ENCODE measurements around the gene UBQLNL. TPM values are rescaled to one million over a fixed set of nuclear protein-coding genes. Genes with fewer than 3 reads are reported as not detected.

The UBQLNL gene
- total RNA-seq, 4 donors from 2014 or later, result 0.80 TPM; not detected in 3

GRCh38 chr11:5486421-5486820 is 30.1 kb downstream of the UBQLNL start:
- no peak for TF ChIP-seq POLR2A (IDR thresholded peaks at IDR 0.05)
- TF ChIP-seq, protein P1, sequence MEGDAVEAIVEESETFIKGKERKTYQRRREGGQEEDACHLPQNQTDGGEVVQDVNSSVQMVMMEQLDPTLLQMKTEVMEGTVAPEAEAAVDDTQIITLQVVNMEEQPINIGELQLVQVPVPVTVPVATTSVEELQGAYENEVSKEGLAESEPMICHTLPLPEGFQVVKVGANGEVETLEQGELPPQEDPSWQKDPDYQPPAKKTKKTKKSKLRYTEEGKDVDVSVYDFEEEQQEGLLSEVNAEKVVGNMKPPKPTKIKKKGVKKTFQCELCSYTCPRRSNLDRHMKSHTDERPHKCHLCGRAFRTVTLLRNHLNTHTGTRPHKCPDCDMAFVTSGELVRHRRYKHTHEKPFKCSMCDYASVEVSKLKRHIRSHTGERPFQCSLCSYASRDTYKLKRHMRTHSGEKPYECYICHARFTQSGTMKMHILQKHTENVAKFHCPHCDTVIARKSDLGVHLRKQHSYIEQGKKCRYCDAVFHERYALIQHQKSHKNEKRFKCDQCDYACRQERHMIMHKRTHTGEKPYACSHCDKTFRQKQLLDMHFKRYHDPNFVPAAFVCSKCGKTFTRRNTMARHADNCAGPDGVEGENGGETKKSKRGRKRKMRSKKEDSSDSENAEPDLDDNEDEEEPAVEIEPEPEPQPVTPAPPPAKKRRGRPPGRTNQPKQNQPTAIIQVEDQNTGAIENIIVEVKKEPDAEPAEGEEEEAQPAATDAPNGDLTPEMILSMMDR (IDR thresholded peaks at IDR 0.05), result no peak
- DNase-seq, result no peak
- Histone ChIP-seq H3K27ac (no peak overlapping the region), H3K36me3 (no peaks in the 10 kb centered on the region), H3K9me3 (no peaks in the 10 kb centered on the region), H3K4me3 (no peak overlapping the region), H3K4me1 (no peaks in the 10 kb centered on the region), H3K27me3 (no peaks in the 10 kb centered on the region)

GRCh38 chr11:5486003-5486402 is 30.5 kb downstream of the UBQLNL start:
- H3K4me3 ChIP-seq, result no peak overlapping the region
- no peaks in the 10 kb centered on the region for H3K27me3 ChIP-seq
- no peak overlapping the region for H3K27ac ChIP-seq
- no peak for DNase-seq
- no peak for TF ChIP-seq POLR2A (IDR thresholded peaks at IDR 0.05)
- TF ChIP-seq, protein P1 (IDR thresholded peaks at IDR 0.05), result no peak
- H3K9me3 ChIP-seq, result no peaks in the 10 kb centered on the region
- no peaks in the 10 kb centered on the region for H3K36me3 ChIP-seq
- H3K4me1 ChIP-seq, result no peaks in the 10 kb centered on the region

GRCh38 chr11:5476186-5476819 is 40.2 kb downstream of the UBQLNL start:
- Histone ChIP-seq H3K27ac (no peak overlapping the region), H3K27me3 (no peaks in the 10 kb centered on the region), H3K4me3 (no peak overlapping the region), H3K36me3 (no peaks in the 10 kb centered on the region), H3K9me3 (no peaks in the 10 kb centered on the region), H3K4me1 (no peaks in the 10 kb centered on the region)
- TF ChIP-seq, protein P1 (IDR thresholded peaks at IDR 0.05), result peak; percentile 23 to 75 (median 66)
- TF ChIP-seq POLR2A (IDR thresholded peaks at IDR 0.05), result no peak
- peak in 2 of 3 donors; percentile 17 to 61 for DNase-seq

DNA sequence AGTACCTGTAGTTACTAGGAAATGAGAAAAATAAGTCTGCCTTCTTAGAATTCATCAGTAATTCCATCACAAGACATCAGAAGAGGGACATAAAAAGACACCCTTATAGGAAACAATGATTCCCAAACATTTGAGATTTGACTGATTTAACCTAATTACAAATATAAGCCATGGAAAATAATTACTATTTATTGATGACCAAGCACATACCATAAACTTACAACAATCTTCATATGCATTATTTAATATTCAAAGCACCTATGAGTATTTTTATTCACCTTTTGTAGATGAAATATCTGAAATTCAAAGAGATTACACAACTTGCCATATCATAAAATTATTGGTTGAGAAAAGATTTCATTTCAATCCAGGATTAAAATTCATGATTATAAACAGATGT is 42.6 kb downstream of the UBQLNL start:
- Histone ChIP-seq H3K9me3 (no peaks in the 10 kb centered on the region), H3K4me1 (no peaks in the 10 kb centered on the region), H3K4me3 (no peak overlapping the region), H3K36me3 (no peaks in the 10 kb centered on the region), H3K27me3 (no peaks in the 10 kb centered on the region), H3K27ac (no peak overlapping the region)
- TF ChIP-seq POLR2A (IDR thresholded peaks at IDR 0.05), result no peak
- TF ChIP-seq, protein P1 (IDR thresholded peaks at IDR 0.05), result no peak
- no peak for DNase-seq

GRCh38 chr11:5467527-5467926 is 49.0 kb downstream of the UBQLNL start:
- no peaks in the 10 kb centered on the region for H3K4me1 ChIP-seq
- no peak overlapping the region for H3K4me3 ChIP-seq
- no peaks in the 10 kb centered on the region for H3K27me3 ChIP-seq
- no peak overlapping the region for H3K27ac ChIP-seq
- no peaks in the 10 kb centered on the region for H3K9me3 ChIP-seq
- no peak for DNase-seq
- H3K36me3 ChIP-seq, result no peaks in the 10 kb centered on the region
- no peak for TF ChIP-seq POLR2A (IDR thresholded peaks at IDR 0.05)
- TF ChIP-seq, protein P1 (IDR thresholded peaks at IDR 0.05), result no peak

Other genes with a start within 250 kb of the UBQLNL start
- not detected for gene HBE1, start 246.8 kb downstream of the UBQLNL start, total RNA-seq
- gene OR51B4, start 214.8 kb downstream of the UBQLNL start, total RNA-seq, result not detected
- not detected for gene OR51B2, start 192.4 kb downstream of the UBQLNL start, total RNA-seq
- gene OR51B5, start 173.2 kb downstream of the UBQLNL start, total RNA-seq, result not detected
- gene OR51B6, start 165.2 kb downstream of the UBQLNL start, total RNA-seq, result not detected
- not detected for gene OR51M1, start 132.9 kb downstream of the UBQLNL start, total RNA-seq
- gene OR51Q1, start 94.6 kb downstream of the UBQLNL start, total RNA-seq, result not detected
- not detected for gene OR51I1, start 75.2 kb downstream of the UBQLNL start, total RNA-seq
- not detected for gene OR51I2, start 67.4 kb downstream of the UBQLNL start, total RNA-seq
- gene OR52D1, start 28.0 kb downstream of the UBQLNL start, total RNA-seq, result not detected
- 1 to 10 TPM in 1 of 4 donors, under 1 TPM in 1, not detected in 2; 0.53 to 5.8 TPM for gene UBQLN3, start 6.7 kb downstream of the UBQLNL start, total RNA-seq
- gene OR52H1, start 31.8 kb upstream of the UBQLNL start, total RNA-seq, result not detected
- gene OR52B6, start 64.2 kb upstream of the UBQLNL start, total RNA-seq, result not detected
- gene TRIM6, start 79.9 kb upstream of the UBQLNL start, total RNA-seq, result 1 to 10 TPM in 3 of 4 donors, under 1 TPM in 1; 0.53 to 3.3 (median 1.3) TPM
- 10 to 100 TPM in 3 of 4 donors, 1 to 10 TPM in 1; 6.7 to 14.9 (median 11.0) TPM for gene TRIM34, start 108.3 kb upstream of the UBQLNL start, total RNA-seq
- gene TRIM5, start 168.4 kb upstream of the UBQLNL start, total RNA-seq, result 10 to 100 TPM in 3 of 4 donors, 1 to 10 TPM in 1; 8.1 to 55.3 (median 21.3) TPM
- 100 to 1,000 TPM in 1 of 4 donors, 10 to 100 TPM in 3; 23.9 to 309 (median 34.3) TPM for gene TRIM22, start 173.1 kb upstream of the UBQLNL start, total RNA-seq
- not detected for gene OR56B1, start 219.7 kb upstream of the UBQLNL start, total RNA-seq
- gene OR52N4, start 237.5 kb upstream of the UBQLNL start, total RNA-seq, result not detected

Measured in Peyer's patch (tissue), 4 donors.